Fibroblast of skin of scalp (primary cell): ENCODE measurements around the gene SLC34A1.
A peak's percentile ranks its signal among the peaks of the same experiment; 100 is the strongest.

Experiments
- DNase-seq: peaks from one replicate; pipeline ENCODE4 v3.0.0-alpha.2; 2013

The SLC34A1 gene

DNA sequence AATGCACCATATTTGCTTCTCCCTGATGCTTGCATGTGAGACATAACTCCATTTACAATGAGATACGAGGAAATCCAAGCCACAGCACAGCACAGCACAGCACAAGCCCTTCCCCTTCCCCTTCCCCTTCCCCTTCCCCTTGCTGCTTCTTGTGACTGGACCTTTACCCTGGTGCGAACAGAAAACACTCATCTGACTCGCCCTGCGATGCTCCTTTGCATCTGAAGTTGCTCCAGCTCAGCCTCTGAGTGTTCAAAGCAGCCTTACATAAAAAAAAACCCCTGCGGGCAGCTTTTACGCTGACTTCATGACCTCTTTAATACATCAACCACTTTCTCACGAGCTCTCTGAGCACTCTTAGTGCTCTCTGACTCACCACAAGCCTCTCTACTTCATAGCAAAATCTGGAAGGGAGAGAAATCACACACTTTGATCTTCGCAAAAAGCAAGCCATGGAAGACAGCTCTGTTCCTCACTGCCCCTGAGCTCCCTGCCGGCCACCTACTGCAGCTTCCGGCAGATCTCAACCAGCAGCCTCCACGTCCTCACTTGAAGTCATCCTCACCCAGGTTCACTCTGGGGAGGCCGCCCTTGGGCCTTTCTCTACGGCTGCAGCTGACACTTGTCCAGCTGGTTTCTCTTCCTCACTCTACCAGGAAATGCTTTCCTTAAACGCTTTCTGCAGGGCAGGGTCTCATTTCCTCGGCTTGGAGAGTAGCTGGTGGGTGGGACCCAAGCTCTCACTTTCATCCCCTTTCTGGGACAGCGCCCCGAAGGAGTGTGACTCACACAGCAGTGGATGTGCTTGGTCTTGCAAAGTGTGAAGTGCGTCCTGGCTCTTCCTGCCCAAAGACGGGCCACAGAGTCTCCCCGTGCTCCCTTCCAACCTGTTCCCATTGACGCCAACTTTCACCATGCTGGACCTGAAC, 5.3 kb downstream of the SLC34A1 start:
- peak; percentile 70 for DNase-seq

DNA sequence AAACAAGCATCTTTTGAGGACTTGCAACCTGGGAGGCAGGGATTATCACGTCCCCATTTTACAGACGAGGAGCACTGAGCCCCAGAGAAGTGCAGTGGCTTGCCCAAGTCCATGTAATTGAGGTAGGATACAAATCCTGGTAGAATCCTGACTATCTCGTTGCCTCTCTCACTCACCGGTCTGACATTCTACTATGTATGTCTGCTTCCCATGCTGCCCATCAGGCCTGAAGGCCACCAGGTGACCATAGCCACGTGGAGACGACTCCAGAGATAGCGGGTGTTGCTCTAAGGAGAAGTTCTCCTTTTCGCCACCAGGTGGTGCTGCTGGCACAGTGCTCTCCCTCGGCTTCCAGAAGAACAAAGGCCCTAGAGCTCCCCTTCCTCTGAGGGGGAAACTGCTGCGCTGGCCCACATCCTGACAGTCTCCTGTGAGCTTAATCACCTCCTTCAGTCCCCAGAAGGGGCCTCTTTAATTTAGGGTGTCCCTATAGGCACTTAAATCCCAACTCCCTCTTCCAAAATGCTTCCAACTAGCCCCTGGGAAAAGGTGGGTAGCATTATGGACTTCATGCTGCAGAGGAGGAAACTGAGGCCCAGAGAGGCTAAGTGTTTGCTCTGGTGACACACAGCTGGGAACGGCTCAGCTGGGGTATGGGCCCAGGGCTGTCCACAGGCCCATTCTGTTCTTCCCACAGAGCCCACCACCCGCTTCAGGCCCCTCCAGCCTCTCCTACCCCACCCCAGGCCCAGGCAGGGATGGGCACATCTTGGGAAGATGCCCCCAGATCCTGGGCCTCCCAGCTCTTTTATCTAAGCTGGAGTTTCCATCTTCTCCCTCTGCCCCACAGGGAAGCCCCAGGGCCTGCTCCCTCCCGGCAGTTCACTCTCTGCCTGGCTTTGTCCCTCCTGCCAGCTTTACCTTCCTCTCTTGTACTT, 6.4 kb downstream of the SLC34A1 start:
- DNase-seq, result peak; percentile 83

DNA sequence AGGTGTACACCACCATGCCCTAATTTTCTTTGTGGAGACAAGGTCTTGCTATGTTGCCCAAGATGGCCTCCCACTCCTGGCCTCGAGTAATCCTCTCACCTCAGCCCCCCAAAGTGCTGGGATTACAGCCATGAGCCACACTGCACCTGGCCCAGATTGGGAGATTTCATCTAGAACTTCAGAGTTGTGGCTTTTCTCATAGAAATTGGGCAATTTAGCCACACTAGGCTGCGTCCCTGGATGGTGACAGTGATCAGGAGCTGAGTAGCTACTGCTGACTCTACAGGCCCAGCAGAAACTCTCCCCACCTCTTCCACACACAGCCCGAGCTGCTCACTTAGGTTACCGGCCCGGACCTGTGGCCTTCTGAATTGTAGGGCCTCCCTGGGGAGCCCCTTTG, 8.5 kb downstream of the SLC34A1 start:
- no peak for DNase-seq

DNA sequence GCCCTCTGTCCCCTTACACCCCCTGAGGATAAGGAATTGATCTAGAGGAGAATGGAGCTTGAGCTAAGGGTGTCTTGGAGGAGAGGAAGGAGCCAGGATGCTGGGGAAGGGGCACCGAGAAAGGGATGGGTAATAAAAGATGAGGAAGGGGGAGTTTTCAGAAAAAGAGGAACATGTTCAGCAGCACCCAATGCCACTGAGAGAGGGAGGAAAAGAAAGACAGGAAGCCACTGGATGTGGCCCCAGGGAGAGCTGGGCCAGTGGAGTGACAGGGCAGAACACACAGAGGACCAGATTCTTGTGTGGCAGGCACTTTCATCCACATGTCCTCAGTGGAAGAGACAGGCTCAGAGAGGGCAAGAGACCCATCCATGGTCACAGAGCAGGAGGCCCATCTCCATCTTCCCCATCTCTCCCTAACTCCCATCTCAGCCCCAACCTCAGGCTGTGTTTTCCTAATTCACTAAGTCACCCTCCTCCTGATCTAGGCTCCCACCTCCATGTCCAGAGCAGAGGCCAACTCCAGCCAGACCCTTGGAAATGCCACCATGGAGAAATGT, 9.1 kb downstream of the SLC34A1 start:
- no peak for DNase-seq

DNA sequence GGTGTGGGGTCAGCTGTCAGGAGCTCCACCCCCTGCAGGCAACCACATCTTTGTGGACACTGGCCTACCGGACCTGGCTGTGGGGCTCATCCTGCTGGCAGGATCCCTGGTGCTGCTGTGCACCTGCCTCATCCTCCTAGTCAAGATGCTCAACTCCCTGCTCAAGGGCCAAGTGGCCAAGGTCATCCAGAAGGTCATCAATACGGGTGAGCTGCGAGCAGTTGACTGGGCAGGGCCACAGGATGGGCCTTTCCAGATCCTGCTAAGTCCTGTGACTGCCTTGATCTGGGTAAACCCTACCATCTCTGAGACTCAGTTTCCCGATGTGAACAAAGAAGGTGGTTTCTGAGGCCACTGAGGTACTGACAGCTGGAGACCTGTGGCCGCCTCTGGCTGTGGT, 9.8 kb downstream of the SLC34A1 start:
- no peak for DNase-seq

DNA sequence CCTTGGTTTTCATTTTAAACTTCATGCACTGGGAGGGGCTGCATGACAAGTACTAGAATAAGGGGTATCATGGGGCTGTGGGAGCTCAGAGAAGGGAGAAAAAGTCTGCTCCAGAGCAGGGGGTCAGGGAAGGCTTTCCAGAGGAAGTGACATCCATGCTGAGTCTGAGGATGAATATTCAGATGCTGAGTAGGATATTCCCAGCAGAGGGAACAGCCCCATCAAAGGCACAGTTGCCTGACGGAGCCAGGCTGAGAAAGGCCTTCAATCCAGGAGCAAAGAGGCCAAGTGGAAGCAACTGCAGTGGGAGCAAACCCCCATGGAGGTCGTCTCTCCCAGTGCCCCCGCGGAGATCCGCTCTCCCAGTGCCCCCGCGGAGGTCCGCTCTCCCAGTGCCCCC, 11.8 kb downstream of the SLC34A1 start:
- no peak for DNase-seq

DNA sequence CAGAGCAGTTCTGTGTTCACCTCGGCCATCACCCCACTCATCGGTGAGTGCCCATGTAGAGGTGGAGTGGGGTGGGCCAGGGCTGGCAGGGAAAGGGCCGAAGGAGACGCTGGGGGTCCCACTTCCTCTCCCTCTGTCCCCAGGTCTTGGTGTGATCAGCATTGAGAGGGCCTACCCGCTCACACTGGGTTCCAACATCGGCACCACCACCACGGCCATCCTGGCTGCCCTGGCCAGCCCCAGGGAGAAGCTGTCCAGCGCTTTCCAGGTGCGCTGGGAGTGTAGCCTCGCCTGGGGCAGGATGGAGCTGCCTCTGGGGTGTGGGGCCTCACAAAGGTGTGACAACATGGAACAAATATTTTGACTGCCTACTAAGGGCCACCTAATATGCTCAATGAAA, 12.6 kb downstream of the SLC34A1 start:
- no peak for DNase-seq

DNA sequence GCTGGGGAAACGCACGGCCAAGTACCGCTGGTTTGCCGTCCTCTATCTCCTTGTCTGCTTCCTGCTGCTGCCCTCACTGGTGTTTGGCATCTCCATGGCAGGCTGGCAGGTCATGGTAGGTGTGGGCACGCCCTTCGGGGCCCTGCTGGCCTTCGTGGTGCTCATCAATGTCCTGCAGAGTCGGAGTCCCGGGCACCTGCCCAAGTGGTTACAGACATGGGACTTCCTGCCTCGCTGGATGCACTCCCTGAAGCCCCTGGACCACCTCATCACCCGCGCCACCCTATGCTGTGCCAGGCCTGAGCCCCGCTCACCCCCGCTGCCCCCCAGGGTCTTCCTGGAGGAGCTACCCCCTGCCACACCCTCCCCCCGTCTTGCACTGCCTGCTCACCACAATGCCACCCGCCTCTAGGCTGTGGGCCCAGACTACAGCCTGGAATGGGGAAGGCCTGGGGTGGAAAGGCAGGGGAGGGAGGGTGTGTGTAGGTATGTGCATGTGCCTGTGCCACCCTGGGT, 13.7 kb downstream of the SLC34A1 start:
- no peak for DNase-seq

DNA sequence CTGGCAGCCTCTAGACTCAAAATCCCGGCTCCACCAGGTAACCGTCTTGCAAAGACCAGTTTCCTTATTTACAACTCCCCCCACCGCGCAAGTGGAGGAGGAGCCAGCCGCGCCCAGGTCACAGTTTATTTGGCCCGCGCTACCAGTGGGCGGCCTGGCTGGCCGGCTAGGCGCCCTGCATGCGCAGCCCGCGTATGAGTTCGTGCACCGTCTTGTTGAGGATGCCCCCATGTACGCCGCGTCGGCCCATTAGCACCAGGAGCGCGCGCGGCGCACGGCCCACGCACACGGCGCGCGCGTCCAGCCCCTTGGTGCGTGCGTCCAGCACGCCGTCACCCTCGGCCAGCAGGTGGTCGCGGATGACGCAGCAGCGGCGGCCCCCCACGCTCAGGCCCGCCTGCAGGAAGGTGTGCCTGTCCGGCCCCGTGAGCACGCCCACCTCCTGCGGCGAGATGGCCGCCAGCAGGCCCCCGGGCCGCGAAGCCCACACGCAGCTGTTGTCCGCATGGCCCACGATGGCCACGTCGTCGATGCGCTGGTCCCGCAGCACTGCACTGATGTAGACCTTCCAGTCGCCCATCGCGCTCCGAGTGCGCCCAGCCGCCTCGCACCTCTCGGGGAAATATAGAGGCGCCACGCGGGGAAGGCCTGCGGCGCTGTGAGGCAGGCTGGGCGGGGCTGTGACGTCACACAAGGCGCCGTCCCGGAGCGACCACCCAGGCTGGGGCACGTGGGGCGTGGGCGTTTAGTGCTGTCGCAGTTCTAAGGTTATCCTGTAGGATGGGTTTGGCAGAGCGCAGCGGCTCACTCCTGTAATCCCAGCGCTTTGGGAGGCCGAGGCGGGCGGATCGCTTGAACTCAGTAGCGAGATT, 16.0 kb downstream of the SLC34A1 start, which contains the start of gene PFN3:
PFN3 (minus strand) TSS at position 665 of the 872 bp plus-strand sequence; CDS start at position 580, 85 bp downstream.
- DNase-seq, result peak; percentile 43

DNA sequence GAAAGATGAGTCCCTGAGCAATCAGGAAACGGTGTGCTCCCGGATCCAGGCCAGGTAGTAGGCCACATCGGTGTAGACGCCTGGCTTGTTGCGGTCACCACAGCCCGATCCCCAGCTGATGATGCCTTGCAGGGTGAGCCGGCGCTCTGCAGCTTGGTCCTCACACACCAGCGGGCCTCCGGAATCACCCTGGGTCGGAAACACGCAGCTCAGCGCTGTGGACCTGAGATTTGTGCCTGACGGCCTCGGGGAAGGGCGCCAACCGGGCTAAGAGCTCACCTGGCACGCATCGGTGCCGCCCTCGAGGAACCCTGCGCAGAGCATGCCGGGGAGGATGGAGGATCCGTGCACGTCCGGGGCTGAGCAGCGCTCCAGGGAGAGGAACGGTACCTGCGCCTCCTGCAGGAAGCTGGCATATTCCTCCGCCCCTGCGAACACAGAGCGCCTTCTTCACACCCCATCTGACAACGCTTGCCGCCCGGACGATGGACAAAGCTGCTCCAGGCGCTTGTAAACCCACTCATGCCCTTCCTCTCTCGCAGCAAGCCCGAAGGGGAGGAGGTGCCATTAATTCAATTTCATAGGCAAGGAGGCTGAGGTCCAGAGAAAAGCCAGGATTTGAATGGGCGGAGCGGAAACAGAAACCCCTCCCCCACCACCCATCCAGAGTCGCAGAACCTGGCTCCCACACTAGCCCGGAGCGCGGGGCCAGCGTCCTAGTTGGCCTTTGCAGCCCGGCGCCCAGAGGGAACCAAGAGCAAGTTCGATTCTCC, 18.2 kb downstream of the SLC34A1 start:
- peak; percentile 43 for DNase-seq

DNA sequence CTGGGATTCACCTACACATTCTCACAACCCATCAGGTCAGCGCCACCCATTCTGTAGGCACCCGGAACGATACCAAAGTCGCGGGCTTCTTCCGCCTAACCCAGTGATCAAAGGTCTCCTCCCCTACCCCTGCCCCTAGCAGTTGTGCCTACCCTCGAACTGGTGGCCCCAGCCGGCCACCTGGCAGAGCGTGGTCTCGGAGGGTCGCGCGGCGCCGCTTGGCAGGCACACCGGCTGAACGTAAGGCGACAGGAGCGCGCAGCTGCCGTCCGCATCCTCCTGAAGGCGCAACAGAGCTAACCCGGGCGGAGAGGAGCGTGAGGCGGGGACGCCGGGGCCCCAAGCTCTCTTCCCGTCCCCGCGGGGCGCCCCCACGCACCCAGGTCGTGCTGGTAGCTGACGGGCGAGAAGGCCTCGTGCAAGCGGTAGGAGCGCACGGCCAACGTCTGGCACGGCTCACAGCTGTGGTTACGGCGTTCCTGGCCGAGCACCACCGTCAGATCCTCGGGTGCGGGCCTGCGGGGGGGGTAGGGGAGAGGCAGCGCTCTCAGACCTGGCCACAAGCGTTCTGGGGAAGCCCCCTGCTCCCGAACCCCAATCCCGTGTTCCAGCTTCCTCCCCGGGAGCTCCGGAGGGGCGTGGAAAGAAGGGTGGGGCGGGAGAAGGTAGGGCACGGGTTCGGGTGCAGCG, 19.0 kb downstream of the SLC34A1 start:
- DNase-seq, result no peak

DNA sequence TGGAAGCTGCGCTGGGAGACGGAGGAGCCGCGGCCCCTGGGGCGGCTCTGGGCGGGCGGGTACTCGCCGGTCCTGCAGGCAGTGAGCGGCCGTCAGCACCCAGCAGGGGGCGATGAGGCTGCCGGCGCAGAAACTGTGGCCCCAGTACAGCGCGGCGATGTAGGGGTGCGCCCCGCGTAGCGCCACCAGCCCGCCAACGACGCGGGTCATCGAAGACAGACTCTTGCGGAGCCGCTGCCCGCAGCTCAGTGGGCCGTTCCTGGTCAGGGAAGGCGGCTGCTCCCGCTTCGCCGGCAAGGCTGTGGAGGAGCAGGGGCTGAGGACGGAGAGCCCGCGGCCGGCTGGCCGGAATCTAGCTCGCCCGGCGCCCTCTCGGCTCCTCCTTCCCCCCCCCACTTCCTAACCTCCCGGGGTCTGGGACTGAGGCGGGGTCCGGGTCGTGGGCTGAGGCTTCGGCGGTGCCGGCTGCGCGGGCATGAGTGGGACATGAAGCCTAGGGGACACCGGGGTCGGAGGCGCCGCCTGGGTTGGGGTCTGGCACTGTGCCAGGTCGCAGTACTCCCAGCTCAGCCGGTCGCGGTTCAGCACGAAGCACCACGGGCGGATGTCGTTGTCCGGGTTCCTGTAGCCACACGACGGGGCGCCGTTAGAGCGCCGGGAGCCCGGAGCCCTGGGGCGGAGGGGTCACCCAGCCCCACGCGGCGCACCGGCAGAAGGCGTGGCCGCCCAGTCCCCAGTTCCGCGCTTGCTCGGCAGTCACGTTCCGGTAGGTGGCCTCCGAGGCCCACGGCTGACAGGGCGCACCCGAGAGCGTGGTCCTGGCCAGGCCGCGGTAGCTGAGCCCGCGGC, 19.8 kb downstream of the SLC34A1 start:
- DNase-seq, result peak; percentile 76

DNA sequence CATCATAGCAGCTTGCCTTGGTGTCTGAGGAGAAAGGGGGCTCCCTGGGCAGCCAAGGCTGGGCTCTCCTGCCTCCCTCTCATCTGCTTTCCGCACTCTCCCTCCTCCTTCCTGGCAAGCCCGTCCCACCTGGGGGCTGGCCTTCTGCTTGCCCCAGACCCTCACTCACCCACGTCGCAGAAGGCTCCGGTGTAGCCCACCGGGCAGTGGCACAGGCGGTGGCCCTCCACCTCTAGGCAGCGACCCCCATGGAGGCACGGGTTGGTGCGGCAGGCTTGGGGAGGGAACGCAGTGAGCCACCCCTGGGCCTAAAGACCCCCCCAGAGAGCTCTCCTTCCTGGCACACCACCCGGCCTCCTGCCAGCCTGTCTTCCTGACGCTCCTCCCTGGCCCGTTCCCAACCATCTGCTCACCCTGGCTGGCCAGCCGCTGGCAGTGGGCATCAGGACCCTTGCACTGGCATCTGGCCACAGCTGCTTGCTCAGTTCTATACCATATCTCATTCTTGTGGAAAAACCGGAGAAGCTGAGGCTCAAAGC, 20.5 kb downstream of the SLC34A1 start:
- no peak for DNase-seq

DNA sequence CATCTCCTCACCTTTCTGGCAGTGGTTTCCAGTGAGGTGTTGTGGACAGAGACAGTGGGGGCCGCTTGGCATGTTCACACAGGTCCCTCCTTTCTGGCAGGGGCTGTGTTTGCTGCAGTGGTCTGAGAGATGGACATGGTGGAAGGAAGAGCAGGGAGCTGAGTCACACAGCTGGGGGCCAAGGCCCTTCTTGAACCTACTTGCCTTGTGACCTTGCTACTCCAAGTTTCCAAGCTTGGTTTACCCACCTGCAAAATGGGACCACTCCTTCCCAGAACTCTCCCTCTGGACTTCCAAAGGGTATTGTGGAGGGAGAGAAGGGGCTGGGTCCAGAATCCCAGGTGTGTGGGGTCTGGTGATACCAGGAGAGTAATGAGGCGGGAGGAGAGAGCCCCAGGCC, 21.1 kb downstream of the SLC34A1 start:
- DNase-seq, result no peak

DNA sequence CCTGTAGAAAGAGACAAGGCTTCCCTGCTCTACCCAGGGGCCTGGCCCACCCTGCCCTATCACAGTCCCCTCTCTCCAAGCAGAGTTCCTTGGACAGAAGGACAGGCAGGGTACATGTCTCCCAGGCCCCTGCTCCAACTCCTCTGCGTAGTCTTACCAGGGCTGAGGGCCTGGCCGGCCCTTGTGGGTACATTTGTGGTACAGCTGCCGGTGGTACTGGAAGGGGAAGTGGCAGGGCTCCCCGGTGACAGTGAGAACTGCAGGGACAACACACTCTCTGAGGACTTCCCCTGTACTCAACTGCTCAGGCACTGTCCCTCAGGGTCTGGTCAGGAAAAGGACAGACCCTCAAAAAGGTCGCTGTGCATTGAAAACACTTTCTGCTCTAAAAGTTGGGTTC, 21.6 kb downstream of the SLC34A1 start:
- no peak for DNase-seq

DNA sequence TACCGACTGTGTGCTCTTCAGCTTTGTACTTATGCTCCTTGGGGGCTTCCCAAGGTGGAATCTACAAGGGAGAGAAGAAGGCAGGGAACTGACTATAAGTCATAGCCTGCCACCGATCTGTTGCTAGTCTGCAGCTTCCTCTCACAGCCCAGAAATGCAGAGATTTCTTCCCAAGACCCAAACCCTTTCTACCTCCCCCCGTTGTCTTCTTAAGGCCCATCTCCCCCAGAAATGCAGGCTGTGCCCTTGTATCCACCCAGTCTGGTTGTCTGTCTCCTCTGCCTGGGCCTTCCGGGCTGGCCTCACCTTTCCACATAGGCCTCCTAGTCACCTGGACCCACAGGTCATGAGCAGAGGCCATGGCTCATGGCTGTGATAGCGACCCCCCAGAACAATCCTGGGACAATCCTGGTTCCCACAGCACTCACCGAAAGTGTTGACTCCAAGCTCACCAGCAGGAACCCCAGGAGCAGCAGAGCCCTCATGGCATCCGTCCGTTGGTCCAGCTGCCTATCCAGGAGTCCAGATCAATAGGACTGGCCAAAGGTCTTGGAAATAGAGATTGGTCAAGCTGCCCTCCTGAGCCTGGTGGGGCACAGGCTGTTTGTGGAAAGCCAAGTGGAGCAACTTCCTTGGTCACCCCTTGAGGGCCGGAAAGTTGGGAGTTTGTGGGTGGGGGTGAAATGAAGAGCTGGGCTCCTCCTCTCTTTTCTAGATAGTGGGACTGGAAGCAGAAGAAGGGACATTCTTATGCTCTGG, 25.0 kb downstream of the SLC34A1 start, which contains the start of gene F12:
F12 (minus strand) TSS at position 522 of the 759 bp plus-strand sequence; CDS start at position 485, 37 bp downstream.
- DNase-seq, result no peak

DNA sequence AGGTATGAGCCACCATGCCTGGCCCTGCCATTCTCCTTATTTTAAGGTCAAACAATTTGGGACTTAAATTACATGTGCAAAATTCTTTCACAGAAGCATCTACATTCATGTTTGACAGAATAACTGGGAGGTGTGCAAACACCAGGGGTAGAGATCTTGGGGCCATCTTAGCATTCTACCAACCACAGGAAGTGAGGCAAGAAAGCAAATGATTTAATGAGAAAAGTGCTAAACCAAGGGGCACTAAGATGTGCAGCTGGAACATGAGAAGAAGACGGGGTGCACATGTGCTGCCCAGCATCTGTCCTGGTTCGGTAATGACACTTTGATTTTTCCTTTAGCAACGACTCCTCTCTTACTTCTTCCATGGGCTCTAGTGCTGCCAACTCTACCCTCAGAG, 26.3 kb downstream of the SLC34A1 start:
- DNase-seq, result no peak
